RCC 7860 (cell line): ENCODE data around the gene PRMT3.
A peak's percentile ranks its signal among the peaks of the same experiment; 100 is the strongest.
"Not testable (repeated sequence)": the region's sequence is repeated elsewhere in the genome, so short reads cannot be mapped to it uniquely, and the experiment has no call there.

Source experiments
- DNase-seq: peaks from one replicate; pipeline ENCODE4 v3.0.0-alpha.2; 2015; ENCODE audit warnings: low spot score
- FAIRE-seq: peaks from 2 replicates; lab custom pipeline; 2012; peaks lifted over from hg19 to GRCh38; lab: Jason Lieb, UNC

PRMT3 gene

GRCh38 chr11:20387261-20388095 is at the start of gene PRMT3:
TSS of gene PRMT3 (plus strand) at chr11:20387716. CDS start at chr11:20387747, 31 bp downstream.
- peak; percentile 78 for DNase-seq
- no peak for FAIRE-seq

GRCh38 chr11:20342347-20343141 is 45.0 kb upstream of the PRMT3 start:
- no peak for FAIRE-seq

GRCh38 chr11:20351136-20351535 is 36.4 kb upstream of the PRMT3 start:
- FAIRE-seq = no peak

More at GRCh38 chr11:20342347-20343141, 45.0 kb upstream of the PRMT3 start:
- no peak for DNase-seq

GRCh38 chr11:20351751-20352262 is 35.7 kb upstream of the PRMT3 start:
- FAIRE-seq = no peak
- no peak for DNase-seq

More at GRCh38 chr11:20351136-20351535, 36.4 kb upstream of the PRMT3 start:
- DNase-seq = no peak

GRCh38 chr11:20353829-20354434 is 33.6 kb upstream of the PRMT3 start:
- DNase-seq (no peak), FAIRE-seq (peak; percentile 32)

GRCh38 chr11:20355221-20356219 is 32.0 kb upstream of the PRMT3 start:
- FAIRE-seq (no peak), DNase-seq (no peak)

- FAIRE-seq = no peak
- no peak for DNase-seq
Measured at GRCh38 chr11:20357150-20357549, 30.4 kb upstream of the PRMT3 start.

- DNase-seq (peak; percentile 58), FAIRE-seq (no peak)
Measured at GRCh38 chr11:20360650-20361049, 26.9 kb upstream of the PRMT3 start.

GRCh38 chr11:20362481-20362880 is 25.0 kb upstream of the PRMT3 start:
- DNase-seq (no peak), FAIRE-seq (no peak)

- DNase-seq (no peak), FAIRE-seq (no peak)
Measured at GRCh38 chr11:20363149-20363499, 24.4 kb upstream of the PRMT3 start.

GRCh38 chr11:20363500-20364340 is 23.8 kb upstream of the PRMT3 start, which contains the start of gene HTATIP2:
TSS of gene HTATIP2 (plus strand) at chr11:20363714. CDS start at chr11:20364238, 524 bp downstream.
- DNase-seq = no peak
- FAIRE-seq = no peak

- FAIRE-seq = no peak
Measured at GRCh38 chr11:20364341-20364792, 23.1 kb upstream of the PRMT3 start.

GRCh38 chr11:20365465-20365864 is 22.1 kb upstream of the PRMT3 start:
- FAIRE-seq = not testable (repeated sequence)

More at GRCh38 chr11:20364341-20364792, 23.1 kb upstream of the PRMT3 start:
- DNase-seq = no peak

GRCh38 chr11:20367313-20367948 is 20.1 kb upstream of the PRMT3 start:
- DNase-seq (peak; percentile 71), FAIRE-seq (peak; percentile 95)

More at GRCh38 chr11:20365465-20365864, 22.1 kb upstream of the PRMT3 start:
- DNase-seq = not testable (repeated sequence)

GRCh38 chr11:20368438-20368837 is 19.1 kb upstream of the PRMT3 start:
- no peak for DNase-seq
- FAIRE-seq = no peak

- no peak for FAIRE-seq
Measured at GRCh38 chr11:20369826-20370225, 17.7 kb upstream of the PRMT3 start.

GRCh38 chr11:20372081-20372626 is 15.4 kb upstream of the PRMT3 start:
- FAIRE-seq = no peak

More at GRCh38 chr11:20369826-20370225, 17.7 kb upstream of the PRMT3 start:
- DNase-seq = no peak

GRCh38 chr11:20373147-20373546 is 14.4 kb upstream of the PRMT3 start:
- FAIRE-seq (no peak), DNase-seq (no peak)

More at GRCh38 chr11:20372081-20372626, 15.4 kb upstream of the PRMT3 start:
- no peak for DNase-seq
